Measurements from ENCODE around the gene VEGFC. TPM values are rescaled to one million over a fixed set of nuclear protein-coding genes. Genes with fewer than 3 reads are reported as not detected.

VEGFC gene
- total RNA-seq, 6 experiments from 2014 or later: 1.4 to 3.1 (median 2.0) TPM

DNA sequence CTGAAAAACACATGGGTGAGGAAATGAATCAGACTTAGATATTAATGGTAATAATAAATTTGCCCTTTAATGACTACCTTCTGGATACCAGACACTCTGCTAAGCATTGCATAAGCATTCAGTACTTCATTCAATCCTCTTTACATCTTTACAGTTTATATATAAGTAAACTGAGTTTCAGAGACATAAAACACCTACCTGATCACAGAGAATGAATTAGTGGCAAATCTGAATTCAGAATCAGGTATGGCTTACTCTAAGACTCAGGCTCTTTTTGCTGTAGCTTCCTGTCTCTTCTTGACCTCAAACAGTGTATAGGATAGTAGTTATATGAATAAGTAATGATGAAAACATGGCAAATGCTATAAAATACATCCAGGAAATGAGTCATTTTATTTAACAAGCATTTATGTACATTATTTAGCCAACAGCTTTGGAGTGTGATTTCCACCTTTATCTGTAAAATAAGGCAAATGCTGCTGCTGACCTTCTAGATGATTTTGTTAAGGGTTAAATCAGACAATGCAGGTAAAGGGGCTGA is 83.9 kb downstream of the VEGFC start:
- Histone ChIP-seq H3K36me3 (no peaks in the 10 kb centered on the region), H3K4me1 (no peaks in the 10 kb centered on the region), H3K9me3 (no peaks in the 10 kb centered on the region), H3K27ac (no peak overlapping the region), H3K4me3 (no peak overlapping the region), H3K27me3 (no peaks in the 10 kb centered on the region)
- intact Hi-C loops (cut with DNase I): no loop called here
- DNase-seq (no peak), ATAC-seq (no peak)
- no peak for TF ChIP-seq POLR2A (IDR thresholded peaks at IDR 0.05)
- TF ChIP-seq, protein P1, sequence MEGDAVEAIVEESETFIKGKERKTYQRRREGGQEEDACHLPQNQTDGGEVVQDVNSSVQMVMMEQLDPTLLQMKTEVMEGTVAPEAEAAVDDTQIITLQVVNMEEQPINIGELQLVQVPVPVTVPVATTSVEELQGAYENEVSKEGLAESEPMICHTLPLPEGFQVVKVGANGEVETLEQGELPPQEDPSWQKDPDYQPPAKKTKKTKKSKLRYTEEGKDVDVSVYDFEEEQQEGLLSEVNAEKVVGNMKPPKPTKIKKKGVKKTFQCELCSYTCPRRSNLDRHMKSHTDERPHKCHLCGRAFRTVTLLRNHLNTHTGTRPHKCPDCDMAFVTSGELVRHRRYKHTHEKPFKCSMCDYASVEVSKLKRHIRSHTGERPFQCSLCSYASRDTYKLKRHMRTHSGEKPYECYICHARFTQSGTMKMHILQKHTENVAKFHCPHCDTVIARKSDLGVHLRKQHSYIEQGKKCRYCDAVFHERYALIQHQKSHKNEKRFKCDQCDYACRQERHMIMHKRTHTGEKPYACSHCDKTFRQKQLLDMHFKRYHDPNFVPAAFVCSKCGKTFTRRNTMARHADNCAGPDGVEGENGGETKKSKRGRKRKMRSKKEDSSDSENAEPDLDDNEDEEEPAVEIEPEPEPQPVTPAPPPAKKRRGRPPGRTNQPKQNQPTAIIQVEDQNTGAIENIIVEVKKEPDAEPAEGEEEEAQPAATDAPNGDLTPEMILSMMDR (IDR thresholded peaks at IDR 0.05): no peak

DNA sequence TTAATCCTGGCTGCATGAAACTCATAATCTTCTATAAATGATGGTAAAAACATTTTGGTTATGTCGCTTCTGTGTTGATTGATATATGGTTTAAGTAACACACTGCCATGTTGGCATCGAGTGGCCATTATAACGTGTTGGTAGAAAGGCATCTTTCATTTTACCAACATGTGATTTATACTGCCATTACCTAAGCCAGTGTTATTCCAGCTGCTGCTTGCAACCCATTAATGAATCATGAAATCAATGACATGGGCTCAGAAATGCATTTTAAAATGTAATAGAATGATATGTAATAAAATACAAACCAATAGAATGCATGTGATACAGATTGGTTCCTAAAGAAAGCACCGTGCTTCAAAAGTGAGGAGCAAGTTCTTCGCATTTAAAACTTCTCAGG is 102.0 kb downstream of the VEGFC start:
- H3K9me3 ChIP-seq: no peaks in the 10 kb centered on the region
- H3K27me3 ChIP-seq: no peaks in the 10 kb centered on the region
- no peaks in the 10 kb centered on the region for H3K4me1 ChIP-seq
- no peaks in the 10 kb centered on the region for H3K36me3 ChIP-seq
- intact Hi-C loops (cut with DNase I): no loop called here
- WGBS (ENCODE audit: insufficient coverage, low coverage, low lambda C conversion rate, missing lambda C conversion rate): 62% methylated on average over 5 of the region's 5 CpGs
- no peak overlapping the region for H3K27ac ChIP-seq
- no peak for TF ChIP-seq POLR2A (IDR thresholded peaks at IDR 0.05)
- TF ChIP-seq, protein P1 (IDR thresholded peaks at IDR 0.05): no peak
- DNase-seq (no peak), ATAC-seq (no peak)
- H3K4me3 ChIP-seq: no peak overlapping the region

DNA sequence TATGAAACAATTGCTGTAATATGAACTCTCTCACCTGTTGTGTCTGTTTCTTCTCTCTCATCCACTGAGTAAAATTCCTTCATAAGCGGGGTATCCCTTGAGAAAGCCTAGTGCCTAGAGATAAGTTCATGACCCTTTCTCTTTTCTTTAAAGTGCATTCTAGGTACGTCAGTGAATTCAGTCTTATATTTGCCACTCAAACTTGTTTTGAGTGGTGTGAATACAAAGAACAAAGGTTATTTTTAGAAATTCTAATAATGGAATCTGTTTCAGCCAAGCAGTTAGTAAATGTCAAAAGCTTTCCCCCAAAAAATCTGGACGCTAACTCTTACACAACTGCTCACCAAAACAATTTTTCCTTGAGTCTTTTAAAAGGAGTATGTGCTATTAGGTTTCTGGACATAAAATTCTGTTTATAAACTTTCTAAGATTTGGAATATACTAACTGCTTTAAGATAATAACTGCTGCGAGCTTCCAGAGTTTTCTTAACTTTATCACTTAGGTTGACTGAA is 112.0 kb downstream of the VEGFC start:
- H3K27ac ChIP-seq: no peak overlapping the region
- no peak for TF ChIP-seq POLR2A (IDR thresholded peaks at IDR 0.05)
- TF ChIP-seq, protein P1 (IDR thresholded peaks at IDR 0.05): no peak
- no peaks in the 10 kb centered on the region for H3K9me3 ChIP-seq
- DNase-seq (no peak), ATAC-seq (no peak)
- H3K27me3 ChIP-seq: no peaks in the 10 kb centered on the region
- H3K4me3 ChIP-seq: no peak overlapping the region
- no peaks in the 10 kb centered on the region for H3K4me1 ChIP-seq
- intact Hi-C loops (cut with DNase I): no loop called here
- WGBS (ENCODE audit: insufficient coverage, low coverage, low lambda C conversion rate, missing lambda C conversion rate): 43% methylated on average over 4 of the region's 4 CpGs
- H3K36me3 ChIP-seq: no peaks in the 10 kb centered on the region

DNA sequence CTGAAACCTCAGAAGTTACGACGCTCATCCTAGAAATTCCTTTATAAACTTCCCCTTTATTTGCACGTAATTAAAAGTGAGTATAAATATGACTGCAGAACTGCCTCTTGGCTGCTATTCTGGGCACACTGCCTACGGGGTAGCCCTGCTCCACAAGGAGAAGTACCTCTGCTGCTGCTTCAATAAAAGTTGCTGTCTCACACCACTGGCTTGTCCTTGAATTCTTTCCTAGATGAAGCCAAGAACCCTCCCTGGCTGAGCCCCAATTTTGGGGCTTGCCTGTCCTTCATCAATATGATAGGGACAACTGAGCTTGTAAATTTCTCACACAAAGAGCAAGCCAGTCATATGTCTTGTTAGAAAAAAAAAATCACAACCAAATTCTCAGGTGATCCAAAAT is 115.8 kb downstream of the VEGFC start:
- no peaks in the 10 kb centered on the region for H3K36me3 ChIP-seq
- WGBS (ENCODE audit: insufficient coverage, low coverage, low lambda C conversion rate, missing lambda C conversion rate): 65% methylated on average over 4 of the region's 4 CpGs
- no peak overlapping the region for H3K4me3 ChIP-seq
- intact Hi-C loops (cut with DNase I): no loop called here
- no peak for ATAC-seq
- no peaks in the 10 kb centered on the region for H3K4me1 ChIP-seq
- no peak for DNase-seq
- H3K27me3 ChIP-seq: no peaks in the 10 kb centered on the region
- no peak for TF ChIP-seq POLR2A (IDR thresholded peaks at IDR 0.05)
- TF ChIP-seq, protein P1 (IDR thresholded peaks at IDR 0.05): no peak
- no peak overlapping the region for H3K27ac ChIP-seq
- H3K9me3 ChIP-seq: no peaks in the 10 kb centered on the region

DNA sequence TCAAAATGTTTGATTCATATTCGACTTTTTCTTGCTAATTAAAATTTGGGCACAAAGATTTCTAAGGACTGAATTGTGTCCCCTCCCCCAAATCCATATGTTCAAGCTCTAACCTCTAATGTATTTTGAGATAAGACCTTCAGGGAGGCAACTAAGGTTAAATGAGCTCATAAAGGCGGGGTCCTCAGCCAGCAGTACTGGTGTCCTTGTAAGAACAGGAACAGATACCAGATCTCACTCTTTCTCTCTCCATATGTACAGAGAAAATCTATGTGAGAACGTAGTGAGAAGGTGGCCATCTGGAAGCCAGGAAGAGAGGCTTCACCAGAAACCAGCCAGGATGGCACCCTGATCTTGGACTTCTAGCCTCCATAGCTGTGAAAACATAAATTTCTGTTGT is 116.9 kb downstream of the VEGFC start:
- no peak for ATAC-seq
- 29% methylated on average over 3 of the region's 3 CpGs for WGBS (ENCODE audit: insufficient coverage, low coverage, low lambda C conversion rate, missing lambda C conversion rate)
- intact Hi-C loops (cut with DNase I): no loop called here

More for the DNA sequence above, 116.9 kb downstream of the VEGFC start:
- no peak for DNase-seq
- no peak overlapping the region for H3K27ac ChIP-seq
- H3K4me1 ChIP-seq: no peaks in the 10 kb centered on the region
- H3K9me3 ChIP-seq: no peaks in the 10 kb centered on the region
- no peak overlapping the region for H3K4me3 ChIP-seq
- TF ChIP-seq, protein P1 (IDR thresholded peaks at IDR 0.05): no peak
- no peak for TF ChIP-seq POLR2A (IDR thresholded peaks at IDR 0.05)
- no peaks in the 10 kb centered on the region for H3K27me3 ChIP-seq
- H3K36me3 ChIP-seq: no peaks in the 10 kb centered on the region
